ENCODE data around the gene CARMIL1. TPM values are rescaled to one million over a fixed set of nuclear protein-coding genes. Genes with fewer than 3 reads are reported as not detected.

CARMIL1 gene
- total RNA-seq, 1 donor from 2014 or later: 19.1 TPM

- Mint-ChIP-seq H3K4me1 (ENCODE audit: low read depth, unreplicated experiment) (peaks cover 14% of the 10 kb centered on the region), H3K9me3 (ENCODE audit: unreplicated experiment) (no peaks in the 10 kb centered on the region), H3K27ac (ENCODE audit: unreplicated experiment) (no peak overlapping the region), H3K4me3 (ENCODE audit: unreplicated experiment) (no peak overlapping the region), H3K36me3 (ENCODE audit: low read depth, unreplicated experiment) (no peaks in the 10 kb centered on the region), H3K27me3 (ENCODE audit: low read depth, unreplicated experiment) (no peaks in the 10 kb centered on the region)
- no peak for FAIRE-seq
- Histone ChIP-seq H3K27me3 (ENCODE audit: insufficient read depth, low read length) (no peaks in the 10 kb centered on the region), H3K27ac (ENCODE audit: low read depth, low read length) (no peak overlapping the region), H3K4me3 (ENCODE audit: insufficient read depth, low read depth, low read length) (no peak overlapping the region), H2AFZ (ENCODE audit: low read depth, low read length) (no peak overlapping the region), H3K36me3 (ENCODE audit: insufficient read depth, low read length) (no peaks in the 10 kb centered on the region), H4K20me1 (ENCODE audit: insufficient read depth, low read length) (no peaks in the 10 kb centered on the region), H3K9me3 (ENCODE audit: insufficient read depth, low read depth, low read length) (no peaks in the 10 kb centered on the region), H3K9ac (ENCODE audit: low read length) (no peak overlapping the region), H3K79me2 (ENCODE audit: insufficient read depth, low read length) (no peaks in the 10 kb centered on the region), H3K4me1 (ENCODE audit: insufficient read depth, low read length) (peaks cover 7% of the 10 kb centered on the region), H3K4me2 (ENCODE audit: low read length) (no peak overlapping the region)
- TF ChIP-seq EZH2 (IDR thresholded peaks at IDR 0.05; ENCODE audit: insufficient read depth, low read length) (no peak), CTCF (IDR thresholded peaks at IDR 0.05; ENCODE audit: insufficient read depth, low read depth, low read length) (no peak)
- DNase-seq (ENCODE audit: low read depth): no peak
These were observed 24.5 kb upstream of the CARMIL1 start for GRCh38 chr6:25254671-25255070.

DNA sequence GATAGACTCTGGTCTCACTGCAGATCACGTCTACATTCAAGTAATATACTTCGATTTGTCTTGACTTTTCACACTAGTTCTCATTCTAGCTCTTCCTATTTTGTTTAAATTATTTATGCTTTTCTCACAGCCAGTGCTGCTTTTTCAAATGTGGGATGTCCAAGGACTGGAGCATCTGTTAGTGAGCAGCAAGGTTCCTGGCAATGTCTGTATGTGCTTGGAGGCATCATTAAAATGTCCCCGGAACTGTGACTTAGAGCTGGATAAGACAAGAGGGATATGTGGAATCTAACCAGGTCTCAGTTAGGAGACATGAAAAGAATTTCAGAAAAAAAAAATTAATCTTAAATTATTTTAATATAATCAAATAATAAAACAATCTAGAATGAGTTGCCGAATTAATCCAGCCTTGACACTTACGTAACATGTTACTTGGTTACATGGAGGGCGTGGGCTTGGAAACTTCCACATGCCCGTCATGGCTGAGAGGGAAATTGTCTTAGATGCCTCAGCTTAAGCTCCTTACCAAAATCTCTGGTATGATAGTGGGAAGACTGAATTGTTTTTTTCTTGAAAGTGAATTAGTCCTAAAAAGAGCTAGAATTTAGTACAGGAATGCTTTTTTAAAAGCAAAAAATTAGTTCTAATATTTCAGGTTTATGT, 21.4 kb upstream of the CARMIL1 start:
- Histone ChIP-seq H3K4me2 (ENCODE audit: low read length) (no peak overlapping the region), H3K36me3 (ENCODE audit: insufficient read depth, low read length) (no peaks in the 10 kb centered on the region), H3K4me3 (ENCODE audit: insufficient read depth, low read depth, low read length) (no peak overlapping the region), H3K9ac (ENCODE audit: low read length) (no peak overlapping the region), H3K4me1 (ENCODE audit: insufficient read depth, low read length) (no peaks in the 10 kb centered on the region), H3K79me2 (ENCODE audit: insufficient read depth, low read length) (no peaks in the 10 kb centered on the region), H2AFZ (ENCODE audit: low read depth, low read length) (no peak overlapping the region), H4K20me1 (ENCODE audit: insufficient read depth, low read length) (no peaks in the 10 kb centered on the region), H3K9me3 (ENCODE audit: insufficient read depth, low read depth, low read length) (no peaks in the 10 kb centered on the region), H3K27ac (ENCODE audit: low read depth, low read length) (no peak overlapping the region), H3K27me3 (ENCODE audit: insufficient read depth, low read length) (no peaks in the 10 kb centered on the region)
- Mint-ChIP-seq H3K9me3 (ENCODE audit: unreplicated experiment) (no peaks in the 10 kb centered on the region), H3K36me3 (ENCODE audit: low read depth, unreplicated experiment) (no peaks in the 10 kb centered on the region), H3K27me3 (ENCODE audit: low read depth, unreplicated experiment) (no peaks in the 10 kb centered on the region), H3K4me1 (ENCODE audit: low read depth, unreplicated experiment) (no peaks in the 10 kb centered on the region), H3K27ac (ENCODE audit: unreplicated experiment) (no peak overlapping the region), H3K4me3 (ENCODE audit: unreplicated experiment) (no peak overlapping the region)
- no peak for TF ChIP-seq CTCF (IDR thresholded peaks at IDR 0.05; ENCODE audit: insufficient read depth, low read depth, low read length)
- TF ChIP-seq EZH2 (IDR thresholded peaks at IDR 0.05; ENCODE audit: insufficient read depth, low read length): no peak
- no peak for FAIRE-seq
- no peak for DNase-seq (ENCODE audit: low read depth)

DNA sequence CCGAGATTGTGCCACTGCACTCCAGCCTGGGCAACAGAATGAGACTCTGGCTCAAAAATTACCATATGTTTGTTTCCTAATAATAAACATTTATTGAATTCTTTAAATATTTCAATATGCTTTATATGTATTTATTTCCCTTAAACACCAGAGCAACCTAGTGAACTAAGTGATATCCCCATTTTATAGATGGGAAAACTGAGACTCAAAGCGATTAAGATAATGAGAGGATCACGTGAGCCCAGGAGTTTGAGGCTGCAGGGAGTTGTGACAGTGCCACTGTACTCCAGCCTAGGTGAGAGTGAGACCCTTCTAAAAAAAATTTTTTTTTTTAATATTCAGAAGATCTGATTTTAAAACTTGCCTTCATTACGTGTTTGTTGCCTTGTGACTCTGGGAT, 19.4 kb upstream of the CARMIL1 start:
- no peaks in the 10 kb centered on the region for H3K79me2 ChIP-seq (ENCODE audit: insufficient read depth, low read length)
- no peaks in the 10 kb centered on the region for H4K20me1 ChIP-seq (ENCODE audit: insufficient read depth, low read length)
- DNase-seq (ENCODE audit: low read depth): no peak
- TF ChIP-seq EZH2 (IDR thresholded peaks at IDR 0.05; ENCODE audit: insufficient read depth, low read length): no peak
- no peak overlapping the region for H3K27ac ChIP-seq (ENCODE audit: low read depth, low read length)
- Mint-ChIP-seq H3K27ac (ENCODE audit: unreplicated experiment) (no peak overlapping the region), H3K36me3 (ENCODE audit: low read depth, unreplicated experiment) (no peaks in the 10 kb centered on the region), H3K4me1 (ENCODE audit: low read depth, unreplicated experiment) (peaks cover 2% of the 10 kb centered on the region), H3K27me3 (ENCODE audit: low read depth, unreplicated experiment) (no peaks in the 10 kb centered on the region), H3K4me3 (ENCODE audit: unreplicated experiment) (no peak overlapping the region), H3K9me3 (ENCODE audit: unreplicated experiment) (no peaks in the 10 kb centered on the region)
- no peaks in the 10 kb centered on the region for H3K9me3 ChIP-seq (ENCODE audit: insufficient read depth, low read depth, low read length)
- no peak overlapping the region for H3K4me2 ChIP-seq (ENCODE audit: low read length)
- H3K27me3 ChIP-seq (ENCODE audit: insufficient read depth, low read length): no peaks in the 10 kb centered on the region
- H3K36me3 ChIP-seq (ENCODE audit: insufficient read depth, low read length): no peaks in the 10 kb centered on the region
- no peak overlapping the region for H2AFZ ChIP-seq (ENCODE audit: low read depth, low read length)
- H3K4me3 ChIP-seq (ENCODE audit: insufficient read depth, low read depth, low read length): no peak overlapping the region
- H3K9ac ChIP-seq (ENCODE audit: low read length): no peak overlapping the region
- no peaks in the 10 kb centered on the region for H3K4me1 ChIP-seq (ENCODE audit: insufficient read depth, low read length)
- FAIRE-seq: no peak

Data from astrocyte (in vitro differentiated cells and primary cell).